Measurements from ENCODE around the gene ABLIM1. TPM values are rescaled to one million over a fixed set of nuclear protein-coding genes. Genes with fewer than 3 reads are reported as not detected.

The ABLIM1 gene
- total RNA-seq, 1 donor from 2014 or later: 76.9 TPM

DNA sequence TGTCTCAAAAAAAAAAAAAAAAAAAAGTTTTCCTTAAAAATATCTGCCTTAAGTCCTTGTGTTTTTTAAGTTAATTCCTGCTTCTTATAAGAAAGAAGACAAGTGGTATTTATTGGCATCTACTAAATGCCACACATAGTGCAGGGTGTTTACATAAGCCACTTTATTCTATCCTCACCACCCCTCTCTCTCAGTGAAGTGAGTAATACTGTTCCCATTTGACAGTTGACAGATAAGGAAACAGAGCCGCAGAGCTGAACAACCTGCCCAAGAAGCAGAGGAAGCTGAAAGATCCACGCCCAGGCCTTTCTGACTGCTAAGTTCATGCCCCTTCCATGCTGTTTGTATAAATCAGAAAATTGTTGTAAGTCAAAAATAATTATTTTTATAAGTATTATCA, 54.1 kb downstream of the ABLIM1 start:
- CTCF ChIA-PET: no interaction called here
- Mint-ChIP-seq H3K27ac (no peak overlapping the region), H3K9me3 (no peaks in the 10 kb centered on the region), H3K36me3 (ENCODE audit: low read depth) (no peaks in the 10 kb centered on the region), H3K4me1 (no peaks in the 10 kb centered on the region), H3K4me3 (no peak overlapping the region), H3K27me3 (no peaks in the 10 kb centered on the region)
- DNase-seq: no peak
- POLR2A ChIA-PET: no interaction called here
- TF ChIP-seq, protein P1, sequence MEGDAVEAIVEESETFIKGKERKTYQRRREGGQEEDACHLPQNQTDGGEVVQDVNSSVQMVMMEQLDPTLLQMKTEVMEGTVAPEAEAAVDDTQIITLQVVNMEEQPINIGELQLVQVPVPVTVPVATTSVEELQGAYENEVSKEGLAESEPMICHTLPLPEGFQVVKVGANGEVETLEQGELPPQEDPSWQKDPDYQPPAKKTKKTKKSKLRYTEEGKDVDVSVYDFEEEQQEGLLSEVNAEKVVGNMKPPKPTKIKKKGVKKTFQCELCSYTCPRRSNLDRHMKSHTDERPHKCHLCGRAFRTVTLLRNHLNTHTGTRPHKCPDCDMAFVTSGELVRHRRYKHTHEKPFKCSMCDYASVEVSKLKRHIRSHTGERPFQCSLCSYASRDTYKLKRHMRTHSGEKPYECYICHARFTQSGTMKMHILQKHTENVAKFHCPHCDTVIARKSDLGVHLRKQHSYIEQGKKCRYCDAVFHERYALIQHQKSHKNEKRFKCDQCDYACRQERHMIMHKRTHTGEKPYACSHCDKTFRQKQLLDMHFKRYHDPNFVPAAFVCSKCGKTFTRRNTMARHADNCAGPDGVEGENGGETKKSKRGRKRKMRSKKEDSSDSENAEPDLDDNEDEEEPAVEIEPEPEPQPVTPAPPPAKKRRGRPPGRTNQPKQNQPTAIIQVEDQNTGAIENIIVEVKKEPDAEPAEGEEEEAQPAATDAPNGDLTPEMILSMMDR (IDR thresholded peaks at IDR 0.05): no peak
- intact Hi-C loops (cut with micrococcal nuclease): no loop called here
- ATAC-seq (ENCODE audit: low read depth): no peak

DNA sequence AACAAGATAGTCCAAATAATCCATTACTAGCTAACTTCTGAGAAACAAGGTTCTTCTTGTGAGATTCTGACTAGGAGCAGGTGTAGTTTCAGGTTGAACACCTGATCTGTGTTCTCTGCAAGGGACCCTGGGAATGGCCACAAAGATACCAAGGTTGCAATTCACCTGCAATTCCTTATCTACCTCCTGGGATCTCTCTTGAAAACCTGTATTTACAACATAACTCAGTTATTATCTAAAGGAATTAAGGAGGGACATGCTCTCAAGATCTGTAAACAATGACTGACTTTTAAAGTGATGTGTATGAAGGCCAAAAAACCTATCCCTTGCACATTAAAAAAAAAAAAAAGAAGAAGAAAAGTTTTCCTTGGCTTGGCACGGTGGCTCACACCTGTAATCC, 54.8 kb downstream of the ABLIM1 start:
- DNase-seq (no peak), ATAC-seq (ENCODE audit: low read depth) (no peak)
- Mint-ChIP-seq H3K4me1 (no peaks in the 10 kb centered on the region), H3K27me3 (no peaks in the 10 kb centered on the region), H3K27ac (no peak overlapping the region), H3K9me3 (no peaks in the 10 kb centered on the region), H3K4me3 (no peak overlapping the region), H3K36me3 (ENCODE audit: low read depth) (no peaks in the 10 kb centered on the region)
- intact Hi-C loops (cut with micrococcal nuclease): no loop called here
- TF ChIP-seq, protein P1 (IDR thresholded peaks at IDR 0.05): no peak
- CTCF ChIA-PET: no interaction called here
- POLR2A ChIA-PET: no interaction called here

DNA sequence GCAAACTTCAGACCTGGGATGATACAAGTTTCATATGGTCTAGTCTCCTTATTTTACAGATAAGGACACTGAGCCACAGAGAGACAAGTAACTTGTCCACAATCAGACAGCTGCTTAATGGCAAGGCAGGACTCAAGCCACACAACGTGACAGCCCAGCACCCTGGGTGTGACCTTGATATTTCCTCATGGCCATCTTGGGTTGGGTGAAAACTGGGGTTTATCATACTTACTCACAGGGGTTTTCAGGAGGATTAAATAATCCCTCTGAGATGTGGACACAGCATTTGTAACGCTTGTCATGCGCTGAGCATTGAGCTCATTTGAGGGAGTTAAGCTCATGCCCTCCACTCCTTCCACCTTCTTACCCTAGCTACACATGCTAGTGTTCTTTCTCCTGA, 58.0 kb downstream of the ABLIM1 start:
- Mint-ChIP-seq H3K27me3 (peaks cover 6% of the 10 kb centered on the region), H3K27ac (no peak overlapping the region), H3K36me3 (ENCODE audit: low read depth) (no peaks in the 10 kb centered on the region), H3K9me3 (no peaks in the 10 kb centered on the region), H3K4me3 (no peak overlapping the region), H3K4me1 (no peaks in the 10 kb centered on the region)
- DNase-seq (no peak), ATAC-seq (ENCODE audit: low read depth) (no peak)
- POLR2A ChIA-PET: no interaction called here
- TF ChIP-seq, protein P1 (IDR thresholded peaks at IDR 0.05): no peak
- CTCF ChIA-PET: no interaction called here
- intact Hi-C loops (cut with micrococcal nuclease): no loop called here

DNA sequence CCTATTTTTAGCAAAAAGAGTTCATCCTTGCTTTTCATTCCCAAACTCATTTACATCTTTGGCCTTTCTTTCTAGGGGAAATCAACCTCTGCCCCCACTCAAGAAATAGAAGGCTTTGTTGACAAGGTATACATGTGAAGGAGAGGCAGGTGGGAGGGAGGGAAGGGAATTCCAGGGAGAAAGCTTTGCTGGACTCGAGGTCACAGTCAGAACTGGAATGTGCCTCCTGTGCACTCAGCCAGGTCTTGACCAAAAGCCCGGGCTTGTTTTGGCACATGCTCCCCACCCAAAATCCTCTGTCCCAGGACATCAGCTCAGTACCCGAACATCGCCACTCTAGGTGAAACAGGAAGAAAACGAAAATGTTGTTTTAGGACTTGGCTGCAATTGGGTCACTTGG, 61.3 kb downstream of the ABLIM1 start:
- TF ChIP-seq, protein P1 (IDR thresholded peaks at IDR 0.05): no peak
- no peaks in the 10 kb centered on the region for H3K4me1 Mint-ChIP-seq
- intact Hi-C loops (cut with micrococcal nuclease): no loop called here
- ChIA-PET CTCF (no interaction called here), POLR2A (no interaction called here)
- ATAC-seq (ENCODE audit: low read depth): no peak
- H3K4me3 Mint-ChIP-seq: no peak overlapping the region
- DNase-seq: no peak
- no peaks in the 10 kb centered on the region for H3K9me3 Mint-ChIP-seq
- no peak overlapping the region for H3K27ac Mint-ChIP-seq
- H3K27me3 Mint-ChIP-seq: peaks cover 8% of the 10 kb centered on the region
- no peaks in the 10 kb centered on the region for H3K36me3 Mint-ChIP-seq (ENCODE audit: low read depth)

DNA sequence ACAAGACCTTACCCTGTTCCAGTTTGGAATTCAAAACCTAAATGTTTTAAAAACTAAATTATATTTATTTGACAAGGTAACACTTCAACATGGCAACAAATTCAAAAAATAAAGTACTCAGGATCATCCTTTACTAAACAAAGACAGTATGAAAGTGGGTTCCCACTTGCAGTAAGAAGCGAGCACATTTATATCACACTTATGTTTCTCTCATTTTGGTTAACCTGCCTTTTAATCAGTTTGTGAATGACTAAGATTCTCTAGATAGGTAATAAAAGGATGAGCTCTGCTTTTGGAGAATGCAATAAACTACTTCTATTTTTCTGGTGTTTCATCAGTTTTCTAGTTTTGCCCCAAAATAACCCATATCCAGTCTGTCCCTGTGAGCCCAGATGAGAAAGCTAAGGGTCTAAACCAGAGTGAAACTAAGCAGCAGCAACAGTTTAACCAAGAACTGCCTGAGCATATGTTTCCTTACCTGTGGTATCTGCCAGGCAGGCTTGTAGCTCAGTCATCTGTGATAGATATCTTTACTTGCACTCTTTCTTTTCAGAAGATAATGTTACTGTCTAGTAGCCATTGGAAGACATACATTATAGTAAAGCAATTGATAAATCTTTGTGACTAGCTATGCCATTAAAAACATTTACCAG, 64.1 kb downstream of the ABLIM1 start:
- no peak overlapping the region for H3K27ac Mint-ChIP-seq
- ChIA-PET CTCF (no interaction called here), POLR2A (no interaction called here)
- DNase-seq (no peak), ATAC-seq (ENCODE audit: low read depth) (no peak)
- H3K4me3 Mint-ChIP-seq: no peak overlapping the region
- peaks cover 10% of the 10 kb centered on the region for H3K27me3 Mint-ChIP-seq
- H3K9me3 Mint-ChIP-seq: no peaks in the 10 kb centered on the region
- TF ChIP-seq, protein P1 (IDR thresholded peaks at IDR 0.05): no peak
- intact Hi-C loops (cut with micrococcal nuclease): no loop called here
- H3K36me3 Mint-ChIP-seq (ENCODE audit: low read depth): no peaks in the 10 kb centered on the region
- H3K4me1 Mint-ChIP-seq: no peaks in the 10 kb centered on the region
